GM10266 (cell line): ENCODE data around the gene SMIM30.
"Not testable (repeated sequence)": the region's sequence is repeated elsewhere in the genome, so short reads cannot be mapped to it uniquely, and the experiment has no call there.

ENCODE experiments used
- DNase-seq: peaks from one replicate; pipeline ENCODE4 v3.0.0; 2012; ENCODE audit errors: extremely low spot score
- TF ChIP-seq, protein P1 (sequence below): IDR thresholded peaks from 2 replicates; pipeline ENCODE4 v1.5.1; 2012; ENCODE audit warnings: mild to moderate bottlenecking, low read depth; ENCODE audit not compliant: control insufficient read depth, insufficient read depth; ENCODE audit errors: missing control alignments

Gene SMIM30, protein sequence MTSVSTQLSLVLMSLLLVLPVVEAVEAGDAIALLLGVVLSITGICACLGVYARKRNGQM

DNA sequence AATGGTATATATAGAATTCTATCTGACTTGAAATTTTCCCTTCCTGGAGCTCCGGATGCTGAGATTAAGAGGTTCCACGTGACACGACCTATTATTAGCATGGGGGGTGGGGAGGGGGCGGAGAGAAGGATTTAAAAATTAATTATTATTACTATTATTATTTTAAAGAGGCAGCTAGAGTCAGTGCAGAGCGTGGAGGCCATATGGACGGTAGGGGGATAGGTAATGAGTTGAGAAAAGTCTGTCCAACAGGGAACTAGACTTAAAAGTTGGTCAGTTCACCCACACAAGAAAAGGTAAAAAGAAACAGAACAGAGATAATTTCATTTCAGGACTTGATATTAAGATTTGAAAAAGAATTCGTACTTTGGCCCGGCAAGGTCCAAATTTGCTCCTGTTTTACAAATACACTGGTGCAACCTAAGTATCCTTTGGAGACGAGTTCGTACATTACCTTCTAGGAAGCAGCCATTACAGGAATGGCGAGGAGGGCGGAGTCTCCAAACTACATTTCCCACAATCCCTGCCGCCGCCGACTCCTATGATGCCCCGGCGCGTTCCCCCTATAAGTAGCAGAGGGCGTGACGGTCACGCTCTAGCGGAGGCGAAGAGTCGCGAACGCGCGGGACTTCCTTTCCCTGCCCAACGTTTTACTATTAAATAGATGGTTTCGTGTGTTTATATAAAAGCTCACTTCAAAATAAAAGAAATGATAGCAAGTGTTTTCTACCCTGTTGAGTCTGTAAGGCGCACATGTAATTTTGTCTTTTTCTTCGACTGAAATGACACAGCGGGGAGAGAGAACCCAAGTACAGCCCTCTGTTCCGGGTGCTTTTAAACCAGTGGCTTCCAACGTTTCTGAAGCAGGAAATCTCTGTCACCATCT is at the start of gene SMIM30:
TSS of gene SMIM30 (minus strand) at position 481 of the 886 bp plus-strand sequence. CDS start 976 bp downstream, outside the sequence.
- peak; percentile 77 for DNase-seq
- TF ChIP-seq, protein P1, sequence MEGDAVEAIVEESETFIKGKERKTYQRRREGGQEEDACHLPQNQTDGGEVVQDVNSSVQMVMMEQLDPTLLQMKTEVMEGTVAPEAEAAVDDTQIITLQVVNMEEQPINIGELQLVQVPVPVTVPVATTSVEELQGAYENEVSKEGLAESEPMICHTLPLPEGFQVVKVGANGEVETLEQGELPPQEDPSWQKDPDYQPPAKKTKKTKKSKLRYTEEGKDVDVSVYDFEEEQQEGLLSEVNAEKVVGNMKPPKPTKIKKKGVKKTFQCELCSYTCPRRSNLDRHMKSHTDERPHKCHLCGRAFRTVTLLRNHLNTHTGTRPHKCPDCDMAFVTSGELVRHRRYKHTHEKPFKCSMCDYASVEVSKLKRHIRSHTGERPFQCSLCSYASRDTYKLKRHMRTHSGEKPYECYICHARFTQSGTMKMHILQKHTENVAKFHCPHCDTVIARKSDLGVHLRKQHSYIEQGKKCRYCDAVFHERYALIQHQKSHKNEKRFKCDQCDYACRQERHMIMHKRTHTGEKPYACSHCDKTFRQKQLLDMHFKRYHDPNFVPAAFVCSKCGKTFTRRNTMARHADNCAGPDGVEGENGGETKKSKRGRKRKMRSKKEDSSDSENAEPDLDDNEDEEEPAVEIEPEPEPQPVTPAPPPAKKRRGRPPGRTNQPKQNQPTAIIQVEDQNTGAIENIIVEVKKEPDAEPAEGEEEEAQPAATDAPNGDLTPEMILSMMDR: no peak

DNA sequence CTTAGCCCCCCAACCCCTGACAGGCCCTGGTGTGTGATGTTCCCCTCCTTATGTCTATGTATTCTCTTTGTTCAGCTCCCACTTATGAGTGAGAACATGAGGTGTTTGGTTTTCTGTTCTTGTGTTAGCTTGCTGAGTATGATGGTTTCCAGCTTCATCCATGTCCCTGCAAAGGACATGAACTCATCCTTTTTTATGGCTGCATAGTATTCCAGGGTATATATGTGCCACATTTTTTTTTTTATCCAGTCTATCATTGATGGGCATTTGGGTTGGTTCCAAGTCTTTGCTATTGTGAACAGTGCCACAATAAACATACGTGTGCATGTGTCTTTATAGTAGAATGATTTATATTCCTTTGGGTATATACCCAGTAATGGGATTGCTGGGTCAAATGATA is 47.8 kb upstream of the SMIM30 start:
- DNase-seq: not testable (repeated sequence)

DNA sequence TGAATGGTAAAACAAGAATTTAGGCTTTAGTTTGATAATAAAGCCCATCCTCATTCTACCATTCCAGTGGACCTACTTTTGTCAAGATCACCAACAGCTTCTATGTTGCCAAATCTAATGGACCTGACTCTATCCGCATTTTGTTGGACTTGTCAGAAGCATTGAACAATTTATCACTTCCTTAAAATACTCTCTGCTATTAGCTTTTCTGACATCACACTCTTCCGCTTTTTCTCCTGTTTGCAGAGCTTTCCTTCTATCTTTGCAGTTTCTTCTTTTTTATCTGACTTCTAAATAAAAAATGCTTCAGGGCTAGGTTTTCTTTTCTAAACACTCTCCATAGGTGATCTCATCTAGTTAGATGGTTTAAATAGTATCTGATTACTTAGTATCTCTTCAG is 42.7 kb upstream of the SMIM30 start:
- DNase-seq: no peak
- TF ChIP-seq, protein P1: no peak

DNA sequence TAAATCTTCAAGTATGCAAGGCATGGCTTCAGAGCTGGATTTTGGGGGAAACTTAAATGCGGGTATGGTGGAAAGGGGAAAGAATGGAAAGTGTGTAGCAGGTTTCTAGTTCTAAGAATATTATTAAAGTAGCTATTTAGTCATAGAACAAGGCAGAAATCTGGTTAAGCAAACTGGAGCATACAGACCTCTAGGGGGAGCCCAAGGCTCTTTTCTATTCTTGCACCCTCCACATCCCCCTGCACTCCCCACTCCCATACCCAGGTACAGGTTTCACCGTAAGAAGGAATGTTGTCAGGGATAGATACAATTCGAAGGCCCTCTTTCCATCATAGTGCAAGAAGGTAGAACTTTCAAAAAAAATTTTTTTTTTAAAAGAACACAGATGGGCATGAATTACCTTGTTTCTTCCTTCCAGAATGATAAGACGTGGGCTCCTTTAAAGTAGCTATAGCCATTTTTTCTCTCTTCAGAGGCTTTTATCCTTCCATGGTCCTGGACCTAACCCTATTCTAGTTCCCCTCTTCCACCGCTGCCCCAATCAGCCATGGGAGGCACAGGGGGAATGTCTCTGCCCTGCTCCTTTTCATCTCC is 41.5 kb upstream of the SMIM30 start:
- peak; percentile 47 for DNase-seq
- TF ChIP-seq, protein P1: peak; percentile 57

DNA sequence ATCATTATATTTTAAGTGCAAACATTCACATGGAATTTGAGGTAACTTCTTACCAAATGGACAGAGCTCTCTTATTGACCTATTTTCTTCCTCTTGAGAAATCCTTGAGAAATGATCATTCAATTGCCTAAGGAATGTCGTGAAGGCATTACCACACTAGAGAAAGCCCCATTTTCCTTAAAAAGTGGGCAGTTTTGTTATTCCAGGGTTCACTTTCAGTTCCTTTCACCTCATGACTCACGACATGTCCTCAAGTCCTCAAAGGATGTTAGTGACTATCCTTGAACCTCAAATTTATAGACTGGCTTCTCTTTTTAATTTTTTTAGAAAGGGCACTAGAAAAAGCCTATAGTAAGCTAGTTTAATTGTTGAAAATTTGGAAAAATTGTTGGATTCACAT is 40.4 kb upstream of the SMIM30 start:
- TF ChIP-seq, protein P1: no peak
- DNase-seq: no peak

DNA sequence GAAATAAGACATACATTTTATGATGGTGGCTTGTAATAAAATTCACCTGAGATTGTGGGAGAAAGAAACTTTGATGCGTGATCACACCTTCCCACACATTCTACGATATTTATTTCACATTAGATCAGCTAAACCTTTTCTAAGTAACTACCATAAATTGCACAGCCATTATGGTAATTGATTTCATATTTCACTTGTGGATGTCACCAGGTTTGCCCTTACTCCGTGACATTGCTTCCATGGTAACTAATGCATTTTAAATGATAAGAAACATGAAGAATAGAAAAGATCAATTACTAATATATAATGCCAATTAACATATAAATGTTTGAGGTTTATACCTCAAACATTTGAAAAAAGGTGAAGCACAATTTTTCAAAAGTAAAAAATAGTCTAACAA is 35.8 kb upstream of the SMIM30 start:
- DNase-seq: no peak
- TF ChIP-seq, protein P1: no peak

DNA sequence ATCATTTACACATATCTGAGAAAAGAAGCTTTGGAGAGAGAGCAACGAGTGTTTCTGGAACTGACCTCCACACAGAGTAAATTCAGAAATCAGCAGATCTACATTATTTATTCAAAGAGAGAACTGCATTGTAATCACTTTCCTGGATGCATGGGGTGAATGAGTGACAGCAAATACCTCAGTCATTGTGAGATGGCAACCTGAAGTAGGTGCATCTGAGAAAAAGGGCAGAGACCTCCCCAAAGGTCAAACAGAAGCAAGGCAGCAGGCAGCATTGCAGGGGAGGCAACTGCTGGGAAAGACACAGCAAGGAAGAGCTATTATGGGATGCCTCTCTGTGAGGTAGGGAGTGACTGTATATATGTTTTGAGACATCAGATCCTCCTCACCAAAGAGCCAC is 26.5 kb upstream of the SMIM30 start:
- TF ChIP-seq, protein P1: no peak
- no peak for DNase-seq
